ENCODE results near the gene UBE2G1. TPM values are rescaled to one million over a fixed set of nuclear protein-coding genes. Genes with fewer than 3 reads are reported as not detected.

Gene UBE2G1
- total and polyA plus RNA-seq, 8 donors: 4.3 to 29.3 (median 21.6) TPM

DNA sequence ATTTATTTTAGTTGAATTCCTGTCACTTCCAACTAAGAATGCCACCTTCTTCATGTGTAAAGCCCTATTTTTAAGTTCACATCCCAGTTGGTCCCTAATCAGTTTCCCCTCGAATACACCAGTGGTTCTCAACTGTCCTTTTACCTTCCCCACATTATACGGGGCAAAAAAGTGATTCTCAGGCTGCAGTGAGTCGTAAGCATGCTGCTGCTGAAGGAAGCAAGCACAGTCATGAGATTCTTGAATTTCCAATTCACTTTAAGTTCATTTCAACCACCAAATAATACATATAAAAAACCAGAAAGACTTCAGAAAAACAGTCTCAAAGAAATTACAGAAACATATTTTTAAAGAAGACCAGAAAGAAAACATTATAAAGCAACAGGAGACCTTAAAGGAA lies 47.9 kb downstream of the UBE2G1 start:
- WGBS, 2 donors: 49 to 51% methylated on average over 3 of the region's 3 CpGs
- H3K9me3 ChIP-seq: no peaks in the 10 kb centered on the region
- H3K27ac ChIP-seq: peak overlapping the region in 1 of 4 donors; percentile 13
- FAIRE-seq (no peak), ATAC-seq (peak in 1 of 4 donors; percentile 9), DNase-seq (no peak)
- H3K36me3 ChIP-seq: no peaks in the 10 kb centered on the region
- H3K4me1 ChIP-seq: peaks cover 27 to 38% (median 31%) of the 10 kb centered on the region in 3 donors
- H3K4me3 ChIP-seq: no peak overlapping the region
- H3K27me3 ChIP-seq: no peaks in the 10 kb centered on the region
- intact Hi-C loops (cut with DNase I): no loop called here
- TF ChIP-seq, protein P1, sequence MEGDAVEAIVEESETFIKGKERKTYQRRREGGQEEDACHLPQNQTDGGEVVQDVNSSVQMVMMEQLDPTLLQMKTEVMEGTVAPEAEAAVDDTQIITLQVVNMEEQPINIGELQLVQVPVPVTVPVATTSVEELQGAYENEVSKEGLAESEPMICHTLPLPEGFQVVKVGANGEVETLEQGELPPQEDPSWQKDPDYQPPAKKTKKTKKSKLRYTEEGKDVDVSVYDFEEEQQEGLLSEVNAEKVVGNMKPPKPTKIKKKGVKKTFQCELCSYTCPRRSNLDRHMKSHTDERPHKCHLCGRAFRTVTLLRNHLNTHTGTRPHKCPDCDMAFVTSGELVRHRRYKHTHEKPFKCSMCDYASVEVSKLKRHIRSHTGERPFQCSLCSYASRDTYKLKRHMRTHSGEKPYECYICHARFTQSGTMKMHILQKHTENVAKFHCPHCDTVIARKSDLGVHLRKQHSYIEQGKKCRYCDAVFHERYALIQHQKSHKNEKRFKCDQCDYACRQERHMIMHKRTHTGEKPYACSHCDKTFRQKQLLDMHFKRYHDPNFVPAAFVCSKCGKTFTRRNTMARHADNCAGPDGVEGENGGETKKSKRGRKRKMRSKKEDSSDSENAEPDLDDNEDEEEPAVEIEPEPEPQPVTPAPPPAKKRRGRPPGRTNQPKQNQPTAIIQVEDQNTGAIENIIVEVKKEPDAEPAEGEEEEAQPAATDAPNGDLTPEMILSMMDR (IDR thresholded peaks at IDR 0.05): no peak

DNA sequence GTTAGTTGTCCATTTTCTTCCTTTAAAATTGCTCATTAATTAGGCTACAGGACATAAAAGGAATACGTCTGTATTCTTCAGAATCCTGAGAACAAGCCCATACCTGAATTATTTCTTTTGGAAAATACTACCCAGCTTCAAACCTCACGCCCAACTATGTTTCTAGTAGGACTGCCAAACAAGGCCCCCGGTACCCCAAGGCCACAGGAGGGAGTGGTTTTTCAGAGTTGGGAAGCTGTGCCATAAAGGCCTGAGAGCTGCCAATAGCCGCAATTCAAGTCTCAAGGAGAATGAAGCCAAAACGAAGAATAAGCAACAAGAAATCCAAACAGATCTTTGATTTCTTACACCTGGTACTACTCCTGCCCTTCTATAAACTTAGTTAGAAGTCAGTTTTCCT lies 48.3 kb downstream of the UBE2G1 start:
- Histone ChIP-seq H3K4me1 (peaks cover 28 to 39% (median 35%) of the 10 kb centered on the region in 3 donors), H3K27ac (peak overlapping the region in 1 of 4 donors; percentile 13), H3K4me3 (no peak overlapping the region), H3K36me3 (no peaks in the 10 kb centered on the region), H3K9me3 (no peaks in the 10 kb centered on the region), H3K27me3 (no peaks in the 10 kb centered on the region)
- FAIRE-seq (no peak), DNase-seq (peak in 3 of 6 donors; percentile 41 to 49 (median 47)), ATAC-seq (peak; percentile 36 to 84 (median 74))
- intact Hi-C loops (cut with DNase I): no loop called here
- 21 to 24% methylated on average over 5 of the region's 5 CpGs for WGBS, 2 donors
- TF ChIP-seq, protein P1 (IDR thresholded peaks at IDR 0.05): no peak

DNA sequence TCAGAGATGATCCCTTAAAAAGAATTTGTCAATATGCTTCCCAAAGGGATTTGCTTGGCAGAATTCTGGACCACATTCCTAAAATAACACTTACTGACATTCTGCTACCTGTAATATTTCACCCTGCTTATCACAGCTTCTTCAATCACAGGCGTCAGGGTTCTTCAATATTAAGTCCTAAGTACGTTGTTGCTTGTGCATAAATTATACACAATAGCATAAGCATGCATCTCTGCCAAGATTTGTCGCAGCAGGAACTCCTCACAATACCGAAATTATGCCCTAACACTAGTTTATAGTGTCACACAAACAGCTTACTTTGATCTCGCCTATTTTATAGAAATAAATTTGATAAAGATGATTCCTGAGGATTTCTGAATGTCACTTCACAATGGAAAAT lies 48.9 kb downstream of the UBE2G1 start:
- TF ChIP-seq, protein P1 (IDR thresholded peaks at IDR 0.05): no peak
- Histone ChIP-seq H3K9me3 (no peaks in the 10 kb centered on the region), H3K4me3 (no peak overlapping the region), H3K27me3 (no peaks in the 10 kb centered on the region), H3K27ac (no peak overlapping the region), H3K4me1 (peaks cover 28 to 39% (median 38%) of the 10 kb centered on the region in 3 donors), H3K36me3 (no peaks in the 10 kb centered on the region)
- WGBS, 2 donors: 27 to 45% methylated on average over 5 of the region's 5 CpGs
- intact Hi-C loops (cut with DNase I): no loop called here
- FAIRE-seq (no peak), DNase-seq (no peak), ATAC-seq (no peak)

GRCh38 chr17:4316648-4317047 lies 49.8 kb downstream of the UBE2G1 start:
- intact Hi-C loops (cut with DNase I): no loop called here
- 80 to 88% methylated on average over 10 of the region's 10 CpGs for WGBS, 2 donors
- FAIRE-seq (no peak), DNase-seq (no peak), ATAC-seq (no peak)
- Histone ChIP-seq H3K27me3 (no peaks in the 10 kb centered on the region), H3K36me3 (no peaks in the 10 kb centered on the region), H3K4me1 (peaks cover 28 to 39% (median 38%) of the 10 kb centered on the region in 3 donors), H3K27ac (no peak overlapping the region), H3K9me3 (no peaks in the 10 kb centered on the region), H3K4me3 (no peak overlapping the region)
- TF ChIP-seq, protein P1 (IDR thresholded peaks at IDR 0.05): no peak

GRCh38 chr17:4314618-4315017 lies 51.9 kb downstream of the UBE2G1 start:
- Histone ChIP-seq H3K4me1 (peaks cover 36 to 58% (median 53%) of the 10 kb centered on the region in 3 donors), H3K27me3 (no peaks in the 10 kb centered on the region), H3K4me3 (no peak overlapping the region), H3K9me3 (no peaks in the 10 kb centered on the region), H3K27ac (no peak overlapping the region), H3K36me3 (no peaks in the 10 kb centered on the region)
- 58 to 59% methylated on average over 1 of the region's 1 CpG for WGBS, 2 donors
- intact Hi-C loops (cut with DNase I): no loop called here
- no peak for DNase-seq
- no peak for ATAC-seq
- FAIRE-seq: no peak
- TF ChIP-seq, protein P1 (IDR thresholded peaks at IDR 0.05): no peak

Measured in pancreas (tissue), 10 donors.